ENCODE measurements around the gene LYSMD2. TPM values are rescaled to one million over a fixed set of nuclear protein-coding genes. Genes with fewer than 3 reads are reported as not detected.

The LYSMD2 gene
- total and polyA plus RNA-seq, 9 of the 15 experiments (the other 6 are each of a cell fraction or from before 2014, with no cell fraction given), result 4.3 to 30.3 (median 9.8) TPM

DNA sequence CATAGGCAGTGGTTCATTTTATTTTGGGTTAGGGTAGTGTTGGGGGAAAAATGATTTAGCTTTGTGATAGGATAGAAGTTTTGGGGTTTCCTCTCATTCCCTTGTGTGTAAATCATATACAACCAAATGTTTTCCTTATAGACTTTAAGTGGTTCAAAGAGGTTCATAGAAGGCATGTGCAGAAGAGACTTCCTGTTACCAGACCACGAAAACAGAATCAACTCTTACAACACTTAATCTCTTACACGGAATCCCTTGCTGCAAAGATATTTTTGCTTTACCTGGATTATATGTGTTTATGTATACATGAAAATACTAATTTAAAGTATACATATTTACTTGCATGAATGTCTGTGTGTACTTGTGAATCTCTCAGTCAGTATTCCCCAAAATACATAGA is 16.8 kb upstream of the LYSMD2 start:
- no peaks in the 10 kb centered on the region; a peak in 1 of 5 replicates for H3K27me3 ChIP-seq (ENCODE audit: control insufficient read depth in 2 of 2, insufficient read depth in 2 of 2, low read length in 2 of 2)
- no peak for TF ChIP-seq MYC (IDR thresholded peaks at IDR 0.05; ENCODE audit: low read depth, low read length)
- TF ChIP-seq MYC (CRISPR knock-in tag; IDR thresholded peaks at IDR 0.05; ENCODE audit: borderline replicate concordance, low read depth), result no peak
- TF ChIP-seq ZNF24 (IDR thresholded peaks at IDR 0.05), result no peak
- TF ChIP-seq CBX1 (IDR thresholded peaks at IDR 0.05; ENCODE audit: low read depth), result no peak
- no peak for TF ChIP-seq PTBP1 (IDR thresholded peaks at IDR 0.05; ENCODE audit: low read depth, low read length)
- TF ChIP-seq MYNN (IDR thresholded peaks at IDR 0.05), result no peak
- no peak for TF ChIP-seq MYNN (CRISPR knock-in tag; IDR thresholded peaks at IDR 0.05)
- TF ChIP-seq FOXP1 (CRISPR knock-in tag; IDR thresholded peaks at IDR 0.05), result no peak
- no peak for TF ChIP-seq KDM4B (IDR thresholded peaks at IDR 0.05; ENCODE audit: borderline replicate concordance in 2 of 2, low read depth in 1 of 2)
- no peak for TF ChIP-seq POU5F1 (IDR thresholded peaks at IDR 0.05; ENCODE audit: borderline replicate concordance, low read depth, low read length, partially characterized antibody)
- TF ChIP-seq CXXC5 (CRISPR knock-in tag; IDR thresholded peaks at IDR 0.05), result no peak
- no peak for TF ChIP-seq GTF2F1 (IDR thresholded peaks at IDR 0.05; ENCODE audit: low read depth, low read length)
- TF ChIP-seq, protein P1, sequence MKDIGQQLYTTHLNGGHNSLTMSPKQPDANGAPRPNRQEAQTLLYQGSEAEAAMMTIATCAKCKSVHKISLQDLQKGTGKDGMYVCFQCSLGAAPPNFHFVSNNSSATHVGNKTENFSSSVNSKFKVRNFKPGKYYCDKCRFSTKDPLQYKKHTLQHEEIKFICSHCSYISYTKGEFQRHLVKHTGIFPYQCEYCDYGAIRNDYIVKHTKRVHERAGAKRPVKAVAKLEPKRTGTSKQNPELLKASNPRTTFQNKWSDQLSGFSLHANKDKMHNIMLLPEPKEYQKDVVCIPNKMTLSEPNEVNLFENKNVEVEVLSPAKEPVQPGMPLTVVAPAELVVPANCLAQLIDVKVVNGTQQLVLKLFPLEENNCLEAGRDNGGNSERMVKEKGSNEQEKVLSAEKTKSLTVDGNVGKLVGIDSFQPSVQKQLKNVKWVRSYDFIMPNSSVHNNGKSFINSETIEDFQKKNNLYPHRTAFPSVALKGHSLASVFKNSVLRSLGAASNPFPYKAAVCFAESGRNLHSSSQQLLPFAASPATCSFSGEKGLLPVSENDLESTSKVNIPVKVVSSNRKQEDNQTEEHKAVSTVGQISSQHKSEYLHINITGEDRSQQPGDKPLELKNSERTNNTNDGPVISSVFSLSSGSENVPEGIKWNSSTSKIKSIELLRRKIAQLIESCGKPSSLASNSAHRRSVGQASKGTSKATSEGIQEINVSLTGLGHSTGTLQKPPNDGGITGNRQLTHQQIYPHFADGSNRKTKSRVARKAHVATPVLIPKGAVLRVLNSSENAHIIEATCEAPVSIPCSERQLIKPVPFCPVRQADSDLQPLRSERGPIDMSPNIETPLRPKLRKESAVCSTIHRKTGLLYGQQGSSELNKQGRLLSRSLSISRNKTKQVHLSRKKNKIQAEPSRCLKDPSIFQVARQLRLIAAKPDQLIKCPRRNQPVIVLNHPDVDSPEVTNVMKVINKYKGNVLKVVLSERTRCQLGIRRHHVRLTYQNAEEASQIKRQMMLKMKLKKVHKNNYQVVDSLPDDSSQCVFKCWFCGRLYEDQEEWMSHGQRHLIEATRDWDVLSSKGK (CRISPR knock-in tag; IDR thresholded peaks at IDR 0.05), result no peak
- H3K9me3 ChIP-seq (replicated peaks; ENCODE audit: control insufficient read depth, insufficient read depth, low read depth, low read length), result no peaks in the 10 kb centered on the region
- H3K36me3 ChIP-seq (ENCODE audit: control insufficient read depth, insufficient read depth, low read length), result no peaks in the 10 kb centered on the region; the same call in 1 of the 3 replicates
- H3K4me3 ChIP-seq, result no peak overlapping the region
- H3K79me2 ChIP-seq (ENCODE audit: control insufficient read depth, insufficient read depth, low read length), result no peaks in the 10 kb centered on the region; the same call in 2 of the 3 replicates
- H3K9ac ChIP-seq (ENCODE audit: insufficient read depth in 1 of 2, low read depth in 2 of 2, low read length in 2 of 2), result no peak overlapping the region
- ChIA-PET POLR2A (no interaction called here), CTCF (ENCODE audit: low intra/inter-chr PET ratio) (no interaction called here)
- no TSS peak for BruUV-seq (replicated peaks)
- no peak overlapping the region for H2AFZ ChIP-seq (ENCODE audit: low read depth, low read length)
- ATAC-seq, result no peak
- in situ Hi-C loops (cut with MboI), result no loop called here
- no peak for FAIRE-seq
- no peak overlapping the region for H3K4me2 ChIP-seq (ENCODE audit: insufficient read depth, low read length)
- H4K20me1 ChIP-seq (replicated peaks; ENCODE audit: control insufficient read depth, insufficient read depth, low read length), result no peaks in the 10 kb centered on the region
- DNase-seq (ENCODE audit: extremely low read depth in 1 of 4, low spot score in 3 of 4), result no peak
- intact Hi-C loops (cut with micrococcal nuclease), result no loop called here
- 11% methylated on average over 2 of the region's 2 CpGs for WGBS (ENCODE audit: insufficient coverage, low coverage, missing lambda C conversion rate)
- H3K9me1 ChIP-seq (ENCODE audit: control insufficient read depth, insufficient read depth, low read length), result no peaks in the 10 kb centered on the region
- H3K4me1 ChIP-seq (replicated peaks in 1 of 2; ENCODE audit: control insufficient read depth in 2 of 2, insufficient read depth in 2 of 2, low read length in 2 of 2), result peaks cover 17 to 24% of the 10 kb centered on the region in 2 experiments; a peak in 4 of 5 replicates
- H3K27ac ChIP-seq (ENCODE audit: extremely low read depth, low read depth, low read length), result no peak overlapping the region

All from K562 (cell line).